MCF 10A (cell line): ENCODE data around the gene VPS11. TPM values are rescaled to one million over a fixed set of nuclear protein-coding genes. Genes with fewer than 3 reads are reported as not detected.

Experiments used
- BruUV-seq: library from RNA; stranded (reverse); fragments of 400-500 nt; replicated peaks from 2 replicates; lab custom pipeline; 2021; lab: Mats Ljungman, UMichigan
- CTCF ChIA-PET: fragments of 300-600 bp; sonication (Branson Sonifier 250); formaldehyde crosslinking; extraction: SDS; loops from one replicate; lab custom pipeline; 2021; ENCODE audit warnings: antibody characterized with exemption, inconsistent platforms; lab: Yijun Ruan, JAX
- POLR2A ChIA-PET: fragments of 300-600, 350-650 bp; sonication (Branson Sonifier 250); formaldehyde crosslinking; extraction: SDS; loops from one replicate; lab custom pipeline; 2020; ENCODE audit warnings: antibody characterized with exemption, inconsistent platforms; lab: Yijun Ruan, JAX
- DNase-seq: peaks from one replicate; pipeline ENCODE4 v3.0.0-alpha.2; 2018; ENCODE audit not compliant: unreplicated experiment
- H3K27ac Mint-ChIP-seq: one replicate; pipeline ENCODE4 v1.8.0; 2022; ENCODE audit warnings: mild to moderate bottlenecking, low read depth, mixed read lengths; ENCODE audit not compliant: unreplicated experiment
- H3K27me3 Mint-ChIP-seq: one replicate; pipeline ENCODE4 v1.8.0; 2022; ENCODE audit warnings: mixed read lengths; ENCODE audit not compliant: insufficient read depth, unreplicated experiment
- H3K36me3 Mint-ChIP-seq: one replicate; pipeline ENCODE4 v1.8.0; 2022; ENCODE audit warnings: mild to moderate bottlenecking, moderate library complexity, mixed read lengths; ENCODE audit not compliant: insufficient read depth, unreplicated experiment
- H3K4me1 Mint-ChIP-seq: one replicate; pipeline ENCODE4 v1.8.0; 2022; ENCODE audit warnings: mixed read lengths; ENCODE audit not compliant: insufficient read depth, unreplicated experiment
- H3K4me3 Mint-ChIP-seq: one replicate; pipeline ENCODE4 v1.8.0; 2022; ENCODE audit warnings: mild to moderate bottlenecking, moderate library complexity, mixed read lengths; ENCODE audit not compliant: unreplicated experiment
- H3K9me3 Mint-ChIP-seq: one replicate; pipeline ENCODE4 v1.8.0; 2022; ENCODE audit warnings: mixed read lengths; ENCODE audit not compliant: unreplicated experiment
- CTCF ChIP-seq: fragments of 200-600 bp; IDR thresholded peaks from one replicate; pipeline ENCODE4 v1.8.0; 2022; ENCODE audit warnings: antibody characterized with exemption, mild to moderate bottlenecking; ENCODE audit not compliant: unreplicated experiment
- intact Hi-C: fragments of 100-400 bp; cut with micrococcal nuclease; formaldehyde crosslinking; loops from 2 replicates; pipeline ENCODE4 v1.14.1; 2022
- total RNA-seq: library from RNA; stranded (reverse); gene quantifications from 2 replicates; pipeline ENCODE4 v1.2.3, GENCODE V29; 2022

The VPS11 gene
- total RNA-seq, 1 experiment from 2014 or later: 16.2 TPM

- Mint-ChIP-seq H3K4me3 (no peak overlapping the region), H3K9me3 (no peaks in the 10 kb centered on the region), H3K27ac (no peak overlapping the region), H3K36me3 (peaks cover 36% of the 10 kb centered on the region), H3K4me1 (peaks cover 13% of the 10 kb centered on the region), H3K27me3 (no peaks in the 10 kb centered on the region)
- POLR2A ChIA-PET: interaction anchor here (1.0 to 9.3 kb wide), 3 partner anchors 11 to 42 kb away, joined by 4 to 149 read pairs (median 4); partner anchors contain the start of genes HINFP and VPS11
- no peak for DNase-seq
- no peak for TF ChIP-seq CTCF
- CTCF ChIA-PET: interaction anchor here (0.6 to 1.7 kb wide), 9 partner anchors 9 to 178 kb away, joined by 3 to 10 read pairs (median 3); a partner anchor contains a TSS
- no TSS peak for BruUV-seq
- intact Hi-C loops: loop anchor here (10.0 kb wide), 1 partner anchor 175 kb away; no protein-coding TSS in a partner anchor
Measured at GRCh38 chr11:119109843-119110242, 42.2 kb downstream of the VPS11 start.

DNA sequence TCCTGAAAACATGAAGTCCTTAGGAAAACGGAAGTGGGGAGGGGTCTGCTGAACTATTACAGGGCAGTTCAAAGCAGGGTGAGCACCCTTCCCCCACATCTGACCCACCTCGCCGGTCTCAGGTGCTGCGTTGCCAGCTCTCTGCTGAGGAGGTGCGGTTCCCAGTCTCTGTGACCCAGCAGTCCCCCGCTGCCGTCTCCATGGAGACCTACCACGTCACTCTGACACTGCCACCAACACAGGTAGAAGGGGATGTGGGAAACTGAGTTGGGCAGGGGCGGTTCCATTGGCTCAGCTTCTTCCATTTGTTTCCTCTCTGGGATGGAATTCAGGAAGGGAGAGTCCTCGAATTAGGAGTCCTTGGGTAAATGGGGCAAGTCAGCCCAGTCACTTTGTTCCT, 42.8 kb downstream of the VPS11 start:
- intact Hi-C loops: no loop called here
- peaks cover 13% of the 10 kb centered on the region for H3K4me1 Mint-ChIP-seq
- ChIA-PET POLR2A (interaction anchor here (1.1 to 9.3 kb wide), 2 partner anchors 11 to 16 kb away, joined by 4 to 149 read pairs; partner anchors contain the start of gene HINFP), CTCF (interaction anchor here (0.6 to 1.3 kb wide), 4 partner anchors 8 to 177 kb away, joined by 3 read pairs; no protein-coding TSS in a partner anchor)
- peaks cover 42% of the 10 kb centered on the region for H3K36me3 Mint-ChIP-seq
- H3K27ac Mint-ChIP-seq: no peak overlapping the region
- no peak for DNase-seq
- BruUV-seq: no TSS peak
- no peaks in the 10 kb centered on the region for H3K27me3 Mint-ChIP-seq
- H3K9me3 Mint-ChIP-seq: no peaks in the 10 kb centered on the region
- TF ChIP-seq CTCF: no peak
- no peak overlapping the region for H3K4me3 Mint-ChIP-seq

GRCh38 chr11:119111361-119111925, 43.8 kb downstream of the VPS11 start:
- Mint-ChIP-seq H3K27me3 (no peaks in the 10 kb centered on the region), H3K9me3 (no peaks in the 10 kb centered on the region), H3K27ac (no peak overlapping the region), H3K36me3 (peaks cover 51% of the 10 kb centered on the region), H3K4me3 (no peak overlapping the region), H3K4me1 (peaks cover 13% of the 10 kb centered on the region)
- DNase-seq: no peak
- intact Hi-C loops: no loop called here
- ChIA-PET POLR2A (interaction anchor here (1.4 to 2.2 kb wide), 3 partner anchors 9 to 16 kb away, joined by 6 to 8 read pairs (median 6); partner anchors contain the start of genes DPAGT1 and HINFP), CTCF (interaction anchor here (0.7 to 1.6 kb wide), 5 partner anchors 12 to 96 kb away, joined by 3 to 6 read pairs (median 4); partner anchors contain the start of gene CBL)
- no peak for TF ChIP-seq CTCF
- no TSS peak for BruUV-seq

GRCh38 chr11:119112314-119113020, 44.8 kb downstream of the VPS11 start:
- Mint-ChIP-seq H3K4me3 (no peak overlapping the region), H3K27me3 (no peaks in the 10 kb centered on the region), H3K36me3 (peaks cover 51% of the 10 kb centered on the region), H3K9me3 (no peaks in the 10 kb centered on the region), H3K27ac (no peak overlapping the region), H3K4me1 (peaks cover 13% of the 10 kb centered on the region)
- POLR2A ChIA-PET: interaction anchor here (1.4 to 2.2 kb wide), 3 partner anchors 8 to 17 kb away, joined by 6 to 8 read pairs (median 6); partner anchors contain the start of genes DPAGT1 and HINFP
- no peak for TF ChIP-seq CTCF
- intact Hi-C loops: no loop called here
- BruUV-seq: no TSS peak
- no peak for DNase-seq
- CTCF ChIA-PET: interaction anchor here (0.5 to 1.6 kb wide), 5 partner anchors 9 to 421 kb away, joined by 3 to 6 read pairs (median 3); partner anchors contain the start of genes CBL and HINFP
